ENCODE measurements around the gene SIGLEC7. TPM values are rescaled to one million over a fixed set of nuclear protein-coding genes. Genes with fewer than 3 reads are reported as not detected.

Gene SIGLEC7
- total and polyA plus RNA-seq, 4 donors: 2.1 to 29.3 (median 9.8) TPM

DNA sequence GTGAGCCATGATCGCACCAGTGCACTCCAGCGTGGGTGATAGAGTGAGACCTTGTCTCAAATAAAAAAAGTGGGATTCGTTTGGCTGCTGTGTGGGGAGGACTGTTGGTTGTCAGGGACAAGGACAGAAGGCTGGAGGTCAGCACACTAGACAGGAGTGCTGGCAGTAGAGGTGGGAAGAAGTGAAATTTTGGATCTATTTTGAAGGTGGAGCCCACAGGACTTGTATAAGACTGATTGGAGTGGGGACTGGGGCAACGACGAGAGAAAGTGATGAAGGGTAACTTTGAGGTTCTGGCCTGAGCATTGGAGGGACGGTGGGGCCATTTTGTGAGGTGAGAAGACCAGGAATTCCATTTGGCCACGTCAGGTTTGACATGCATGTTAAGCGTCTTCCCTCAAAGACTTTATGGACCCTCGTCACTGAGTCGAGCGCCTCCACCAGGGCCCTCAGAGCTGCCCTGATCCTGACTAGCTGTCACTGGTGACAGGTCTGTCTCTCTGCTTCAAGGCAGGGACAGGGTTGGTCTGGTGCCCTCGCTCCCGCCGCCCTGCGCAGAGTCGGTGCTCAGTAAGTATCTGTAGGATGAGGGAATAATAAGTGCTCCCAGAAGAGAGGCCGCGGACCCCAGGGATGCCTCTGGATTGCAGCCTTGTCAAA lies 34.6 kb upstream of the SIGLEC7 start:
- H3K27me3 ChIP-seq (ENCODE audit: control insufficient read depth in 3 of 3, insufficient read depth in 3 of 3, low read length in 2 of 3): peaks cover 0 to 8% (median 0%) of the 10 kb centered on the region in 3 donors
- no peaks in the 10 kb centered on the region for H3K9me3 ChIP-seq (ENCODE audit: control insufficient read depth in 4 of 4, insufficient read depth in 3 of 4, low read length in 3 of 4)
- peaks cover 0 to 14% (median 4%) of the 10 kb centered on the region in 5 donors for H3K4me1 ChIP-seq (ENCODE audit: control insufficient read depth in 5 of 5, insufficient read depth in 5 of 5, low read length in 5 of 5)
- DNase-seq (no peak), ATAC-seq (ENCODE audit: insufficient read depth, low FRiP score) (no peak)
- 21 to 22% methylated on average over 18 of the region's 18 CpGs for WGBS, 2 donors
- peak overlapping the region; percentile 89 for H3K4me3 ChIP-seq
- H3K27ac ChIP-seq (ENCODE audit: low read depth in 1 of 2, low read length in 1 of 2): peak overlapping the region; percentile 47 to 64
- TF ChIP-seq, protein P1, sequence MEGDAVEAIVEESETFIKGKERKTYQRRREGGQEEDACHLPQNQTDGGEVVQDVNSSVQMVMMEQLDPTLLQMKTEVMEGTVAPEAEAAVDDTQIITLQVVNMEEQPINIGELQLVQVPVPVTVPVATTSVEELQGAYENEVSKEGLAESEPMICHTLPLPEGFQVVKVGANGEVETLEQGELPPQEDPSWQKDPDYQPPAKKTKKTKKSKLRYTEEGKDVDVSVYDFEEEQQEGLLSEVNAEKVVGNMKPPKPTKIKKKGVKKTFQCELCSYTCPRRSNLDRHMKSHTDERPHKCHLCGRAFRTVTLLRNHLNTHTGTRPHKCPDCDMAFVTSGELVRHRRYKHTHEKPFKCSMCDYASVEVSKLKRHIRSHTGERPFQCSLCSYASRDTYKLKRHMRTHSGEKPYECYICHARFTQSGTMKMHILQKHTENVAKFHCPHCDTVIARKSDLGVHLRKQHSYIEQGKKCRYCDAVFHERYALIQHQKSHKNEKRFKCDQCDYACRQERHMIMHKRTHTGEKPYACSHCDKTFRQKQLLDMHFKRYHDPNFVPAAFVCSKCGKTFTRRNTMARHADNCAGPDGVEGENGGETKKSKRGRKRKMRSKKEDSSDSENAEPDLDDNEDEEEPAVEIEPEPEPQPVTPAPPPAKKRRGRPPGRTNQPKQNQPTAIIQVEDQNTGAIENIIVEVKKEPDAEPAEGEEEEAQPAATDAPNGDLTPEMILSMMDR (IDR thresholded peaks at IDR 0.05; ENCODE audit: control extremely low read depth, extremely low read depth): no peak
- peak overlapping the region; percentile 48 to 63 for H3K9ac ChIP-seq (ENCODE audit: insufficient read depth in 1 of 2, low read length in 2 of 2)
- peaks cover 0 to 13% (median 4%) of the 10 kb centered on the region in 4 donors for H3K36me3 ChIP-seq (ENCODE audit: control insufficient read depth in 4 of 4, insufficient read depth in 4 of 4, low read length in 4 of 4)

DNA sequence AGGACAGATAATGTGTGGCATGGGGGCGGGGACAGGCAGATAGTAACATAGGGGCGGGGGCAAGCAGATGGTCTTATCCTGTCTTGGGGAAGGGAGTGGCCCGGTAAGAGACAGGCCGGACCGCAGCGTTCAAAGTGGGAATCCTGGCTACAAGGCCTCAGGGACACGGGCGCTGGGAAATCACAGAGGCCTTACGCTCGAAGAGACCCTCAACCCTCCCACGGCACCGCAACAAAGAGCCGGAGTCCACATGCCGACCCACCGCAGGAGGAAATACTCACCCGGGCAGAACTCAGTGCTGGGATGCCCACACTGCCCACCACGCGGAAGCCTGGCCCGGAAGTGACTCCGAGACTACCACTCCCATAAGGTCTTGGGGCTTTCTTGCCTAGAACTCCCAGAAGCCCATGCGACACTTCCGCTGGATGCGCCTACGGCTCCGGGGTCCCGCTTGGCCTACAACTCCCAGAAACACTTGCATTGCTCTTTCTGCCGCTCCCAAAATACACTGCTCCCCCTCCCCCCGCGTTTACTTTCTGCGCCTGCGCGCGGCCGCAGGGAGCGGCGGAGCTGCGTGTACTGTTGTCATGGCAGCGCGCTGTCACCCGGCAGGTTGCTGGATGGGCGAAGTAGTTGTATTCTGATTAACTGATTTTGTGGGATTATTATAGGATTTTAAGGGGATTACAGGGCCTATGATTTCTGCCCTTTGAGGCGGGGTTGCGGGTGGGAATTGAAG lies 33.9 kb upstream of the SIGLEC7 start, which contains the start of gene CTU1:
CTU1 (minus strand) TSS at position 344 of the 739 bp plus-strand sequence. CDS start 3,840 bp downstream, outside the sequence.
- Histone ChIP-seq H3K36me3 (ENCODE audit: control insufficient read depth in 4 of 4, insufficient read depth in 4 of 4, low read length in 4 of 4) (peaks cover 0 to 11% (median under 1%) of the 10 kb centered on the region in 4 donors), H3K27ac (ENCODE audit: low read depth in 1 of 2, low read length in 1 of 2) (peak within 1 kb of the TSS; percentile 47 to 64), H3K4me1 (ENCODE audit: control insufficient read depth in 5 of 5, insufficient read depth in 5 of 5, low read length in 5 of 5) (peaks cover 0 to 14% (median 4%) of the 10 kb centered on the region in 5 donors), H3K9me3 (ENCODE audit: control insufficient read depth in 4 of 4, insufficient read depth in 3 of 4, low read length in 3 of 4) (no peaks in the 10 kb centered on the region), H3K27me3 (ENCODE audit: control insufficient read depth in 3 of 3, insufficient read depth in 3 of 3, low read length in 2 of 3) (peaks cover 0 to 8% (median 0%) of the 10 kb centered on the region in 3 donors), H3K4me3 (peak within 1 kb of the TSS; percentile 89), H3K9ac (ENCODE audit: insufficient read depth in 1 of 2, low read length in 2 of 2) (peak within 1 kb of the TSS; percentile 48 to 63)
- DNase-seq (peak; percentile 99), ATAC-seq (ENCODE audit: insufficient read depth, low FRiP score) (peak; percentile 98)
- 0 to 1% methylated on average over 39 to 43 of the region's 43 CpGs for WGBS, 2 donors
- TF ChIP-seq, protein P1 (IDR thresholded peaks at IDR 0.05; ENCODE audit: control extremely low read depth, extremely low read depth): no peak

GRCh38 chr19:51108805-51109146 lies 33.3 kb upstream of the SIGLEC7 start:
- H3K36me3 ChIP-seq (ENCODE audit: control insufficient read depth in 4 of 4, insufficient read depth in 4 of 4, low read length in 4 of 4): peaks cover 0 to 8% (median under 1%) of the 10 kb centered on the region in 4 donors
- ATAC-seq (ENCODE audit: insufficient read depth, low FRiP score) (peak; percentile 10), DNase-seq (no peak)
- H3K4me1 ChIP-seq (ENCODE audit: control insufficient read depth in 5 of 5, insufficient read depth in 5 of 5, low read length in 5 of 5): peaks cover 0 to 14% (median 4%) of the 10 kb centered on the region in 5 donors
- peaks cover 0 to 8% (median 0%) of the 10 kb centered on the region in 3 donors for H3K27me3 ChIP-seq (ENCODE audit: control insufficient read depth in 3 of 3, insufficient read depth in 3 of 3, low read length in 2 of 3)
- H3K27ac ChIP-seq (ENCODE audit: low read depth in 1 of 2, low read length in 1 of 2): peak overlapping the region; percentile 35 to 40
- no peaks in the 10 kb centered on the region for H3K9me3 ChIP-seq (ENCODE audit: control insufficient read depth in 4 of 4, insufficient read depth in 3 of 4, low read length in 3 of 4)
- peak overlapping the region in 1 of 2 donors; percentile 2 for H3K9ac ChIP-seq (ENCODE audit: insufficient read depth in 1 of 2, low read length in 2 of 2)
- TF ChIP-seq, protein P1 (IDR thresholded peaks at IDR 0.05; ENCODE audit: control extremely low read depth, extremely low read depth): no peak
- WGBS, 2 donors: 3 to 4% methylated on average over 15 of the region's 15 CpGs
- peak overlapping the region; percentile 20 for H3K4me3 ChIP-seq

Data from lung (tissue), 12 donors.